ENCODE measurements around the gene XPO4.
"Not testable (repeated sequence)": the region's sequence is repeated elsewhere in the genome, so short reads cannot be mapped to it uniquely, and the experiment has no call there.

The XPO4 gene

GRCh38 chr13:20902438-20903163 is at the start of gene XPO4:
Gene XPO4, minus strand, starts transcription at chr13:20902746. Its CDS starts 8 bp downstream, at chr13:20902738.
- no peaks in the 10 kb centered on the region for H3K9me3 ChIP-seq (ENCODE audit: insufficient read depth, low read length)
- H3K4me2 ChIP-seq (ENCODE audit: low read depth, low read length, poor library complexity, severe bottlenecking) = peak within 1 kb of the TSS; percentile 94
- TF ChIP-seq CTCF (IDR thresholded peaks at IDR 0.05; ENCODE audit: insufficient read depth, low read length, poor library complexity, severe bottlenecking) (no peak), EZH2phosphoT487 (conservative IDR thresholded peaks at IDR 0.05; ENCODE audit: low read length) (no peak)
- no peaks in the 10 kb centered on the region for H3K27me3 ChIP-seq (ENCODE audit: low read length)
- H3K9me2 ChIP-seq (replicated peaks; ENCODE audit: insufficient read depth, low read length) = no peaks in the 10 kb centered on the region
- no peaks in the 10 kb centered on the region for H4K20me1 ChIP-seq (ENCODE audit: low read depth, low read length)
- H3K27ac ChIP-seq (ENCODE audit: low read depth, low read length) = peak within 1 kb of the TSS; percentile 24; the same call in 1 of the 2 replicates
- peak within 1 kb of the TSS; percentile 96 for H2AFZ ChIP-seq (ENCODE audit: low read depth, low read length, severe bottlenecking)
- no peaks in the 10 kb centered on the region for H3F3A ChIP-seq (ENCODE audit: insufficient read depth)
- H3K36me3 ChIP-seq (ENCODE audit: low read length) = no peaks in the 10 kb centered on the region
- H3K9ac ChIP-seq (ENCODE audit: low read length) = peak within 1 kb of the TSS; percentile 80
- peaks cover 49% of the 10 kb centered on the region for H3K79me2 ChIP-seq (ENCODE audit: insufficient read depth, low read length)
- H3K4me3 ChIP-seq (ENCODE audit: insufficient read depth, low read length, poor library complexity, severe bottlenecking) = peak within 1 kb of the TSS; percentile 79

GRCh38 chr13:20948001-20948400 is 45.5 kb upstream of the XPO4 start:
- H3K27ac ChIP-seq (ENCODE audit: low read depth, low read length); H3K79me2 ChIP-seq (ENCODE audit: insufficient read depth, low read length); H3K4me2 ChIP-seq (ENCODE audit: low read depth, low read length, poor library complexity, severe bottlenecking); H3K27me3 ChIP-seq (ENCODE audit: low read length); H3F3A ChIP-seq (ENCODE audit: insufficient read depth); H3K4me3 ChIP-seq (ENCODE audit: insufficient read depth, low read length, poor library complexity, severe bottlenecking); H4K20me1 ChIP-seq (ENCODE audit: low read depth, low read length); H2AFZ ChIP-seq (ENCODE audit: low read depth, low read length, severe bottlenecking); H3K9me2 ChIP-seq (replicated peaks; ENCODE audit: insufficient read depth, low read length); H3K9ac ChIP-seq (ENCODE audit: low read length); H3K9me3 ChIP-seq (ENCODE audit: insufficient read depth, low read length); H3K36me3 ChIP-seq (ENCODE audit: low read length): not testable (repeated sequence)

- Histone ChIP-seq H3K9ac (ENCODE audit: low read length) (no peak overlapping the region), H3K4me2 (ENCODE audit: low read depth, low read length, poor library complexity, severe bottlenecking) (no peak overlapping the region), H3K4me3 (ENCODE audit: insufficient read depth, low read length, poor library complexity, severe bottlenecking) (no peak overlapping the region), H3F3A (ENCODE audit: insufficient read depth) (no peaks in the 10 kb centered on the region), H3K36me3 (ENCODE audit: low read length) (no peaks in the 10 kb centered on the region), H4K20me1 (ENCODE audit: low read depth, low read length) (no peaks in the 10 kb centered on the region), H2AFZ (ENCODE audit: low read depth, low read length, severe bottlenecking) (no peak overlapping the region), H3K27ac (ENCODE audit: low read depth, low read length) (no peak overlapping the region), H3K27me3 (ENCODE audit: low read length) (no peaks in the 10 kb centered on the region), H3K79me2 (ENCODE audit: insufficient read depth, low read length) (no peaks in the 10 kb centered on the region), H3K9me3 (ENCODE audit: insufficient read depth, low read length) (no peaks in the 10 kb centered on the region), H3K9me2 (replicated peaks; ENCODE audit: insufficient read depth, low read length) (no peaks in the 10 kb centered on the region)
- TF ChIP-seq CTCF (IDR thresholded peaks at IDR 0.05; ENCODE audit: insufficient read depth, low read length, poor library complexity, severe bottlenecking) (no peak), EZH2phosphoT487 (conservative IDR thresholded peaks at IDR 0.05; ENCODE audit: low read length) (no peak)
Measured at GRCh38 chr13:20945952-20946383, 43.4 kb upstream of the XPO4 start.

GRCh38 chr13:20942938-20943559 is 40.5 kb upstream of the XPO4 start:
- Histone ChIP-seq H3K9ac (ENCODE audit: low read length) (no peak overlapping the region), H3K27me3 (ENCODE audit: low read length) (no peaks in the 10 kb centered on the region), H3K4me3 (ENCODE audit: insufficient read depth, low read length, poor library complexity, severe bottlenecking) (no peak overlapping the region), H3K9me3 (ENCODE audit: insufficient read depth, low read length) (no peaks in the 10 kb centered on the region), H4K20me1 (ENCODE audit: low read depth, low read length) (no peaks in the 10 kb centered on the region), H3K27ac (ENCODE audit: low read depth, low read length) (no peak overlapping the region), H3K36me3 (ENCODE audit: low read length) (no peaks in the 10 kb centered on the region), H3F3A (ENCODE audit: insufficient read depth) (no peaks in the 10 kb centered on the region), H3K79me2 (ENCODE audit: insufficient read depth, low read length) (no peaks in the 10 kb centered on the region), H3K9me2 (replicated peaks; ENCODE audit: insufficient read depth, low read length) (no peaks in the 10 kb centered on the region), H3K4me2 (ENCODE audit: low read depth, low read length, poor library complexity, severe bottlenecking) (no peak overlapping the region), H2AFZ (ENCODE audit: low read depth, low read length, severe bottlenecking) (no peak overlapping the region)
- TF ChIP-seq EZH2phosphoT487 (conservative IDR thresholded peaks at IDR 0.05; ENCODE audit: low read length) (no peak), CTCF (IDR thresholded peaks at IDR 0.05; ENCODE audit: insufficient read depth, low read length, poor library complexity, severe bottlenecking) (no peak)

- H3K27ac ChIP-seq (ENCODE audit: low read depth, low read length) = not testable (repeated sequence)
Measured at GRCh38 chr13:20940511-20940910, 38.0 kb upstream of the XPO4 start.

More at GRCh38 chr13:20940511-20940910, 38.0 kb upstream of the XPO4 start:
- not testable (repeated sequence) for H3K79me2 ChIP-seq (ENCODE audit: insufficient read depth, low read length); H3K9me3 ChIP-seq (ENCODE audit: insufficient read depth, low read length); H3K36me3 ChIP-seq (ENCODE audit: low read length); H3K4me2 ChIP-seq (ENCODE audit: low read depth, low read length, poor library complexity, severe bottlenecking); H3K9ac ChIP-seq (ENCODE audit: low read length); H3K4me3 ChIP-seq (ENCODE audit: insufficient read depth, low read length, poor library complexity, severe bottlenecking); H3K27me3 ChIP-seq (ENCODE audit: low read length); H3K9me2 ChIP-seq (replicated peaks; ENCODE audit: insufficient read depth, low read length); H3F3A ChIP-seq (ENCODE audit: insufficient read depth); H2AFZ ChIP-seq (ENCODE audit: low read depth, low read length, severe bottlenecking); H4K20me1 ChIP-seq (ENCODE audit: low read depth, low read length)

Data from SU-DHL-6 (cell line).